HG03064 (cell line): ENCODE results near the gene TMEM63B.
"Not testable (repeated sequence)": the region's sequence is repeated elsewhere in the genome, so short reads cannot be mapped to it uniquely, and the experiment has no call there.

Experiments used
- ATAC-seq: cut with Tn5 transposase; IDR thresholded peaks from one replicate; pipeline ENCODE4 v1.9.1; 2021; ENCODE audit warnings: low read depth; ENCODE audit not compliant: unreplicated experiment

Gene TMEM63B

DNA sequence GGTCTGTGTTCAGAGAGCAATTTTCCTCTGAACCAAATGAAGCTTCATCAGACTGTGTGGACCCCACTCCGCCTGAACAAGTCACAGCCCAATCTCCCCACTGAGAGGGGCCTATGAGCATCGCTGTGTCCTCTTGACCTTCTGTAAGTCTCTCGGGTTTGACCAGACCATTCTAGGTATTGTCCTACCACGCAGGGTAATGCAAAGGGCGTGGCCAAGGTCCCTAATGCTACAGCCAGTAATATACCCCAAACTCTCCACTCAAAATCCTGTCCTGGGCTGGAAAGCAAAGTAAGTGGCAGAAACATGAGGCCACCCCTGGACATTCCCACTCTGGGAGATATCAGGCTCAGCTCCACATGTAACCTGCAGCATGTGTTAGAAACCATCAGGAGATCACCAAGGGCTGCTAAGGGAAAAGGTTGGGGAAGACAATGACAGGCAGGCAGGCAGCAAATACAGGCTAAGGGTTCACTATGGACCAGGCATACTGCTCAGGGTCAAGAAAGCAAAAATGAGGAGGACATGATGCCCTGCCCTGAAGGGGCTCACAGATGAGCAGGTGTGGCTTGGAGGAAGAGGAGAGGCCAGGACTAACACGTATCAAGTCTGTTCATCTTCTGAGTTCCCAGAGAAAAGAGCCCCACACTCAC lies 33.5 kb upstream of the TMEM63B start:
- ATAC-seq, result no peak

DNA sequence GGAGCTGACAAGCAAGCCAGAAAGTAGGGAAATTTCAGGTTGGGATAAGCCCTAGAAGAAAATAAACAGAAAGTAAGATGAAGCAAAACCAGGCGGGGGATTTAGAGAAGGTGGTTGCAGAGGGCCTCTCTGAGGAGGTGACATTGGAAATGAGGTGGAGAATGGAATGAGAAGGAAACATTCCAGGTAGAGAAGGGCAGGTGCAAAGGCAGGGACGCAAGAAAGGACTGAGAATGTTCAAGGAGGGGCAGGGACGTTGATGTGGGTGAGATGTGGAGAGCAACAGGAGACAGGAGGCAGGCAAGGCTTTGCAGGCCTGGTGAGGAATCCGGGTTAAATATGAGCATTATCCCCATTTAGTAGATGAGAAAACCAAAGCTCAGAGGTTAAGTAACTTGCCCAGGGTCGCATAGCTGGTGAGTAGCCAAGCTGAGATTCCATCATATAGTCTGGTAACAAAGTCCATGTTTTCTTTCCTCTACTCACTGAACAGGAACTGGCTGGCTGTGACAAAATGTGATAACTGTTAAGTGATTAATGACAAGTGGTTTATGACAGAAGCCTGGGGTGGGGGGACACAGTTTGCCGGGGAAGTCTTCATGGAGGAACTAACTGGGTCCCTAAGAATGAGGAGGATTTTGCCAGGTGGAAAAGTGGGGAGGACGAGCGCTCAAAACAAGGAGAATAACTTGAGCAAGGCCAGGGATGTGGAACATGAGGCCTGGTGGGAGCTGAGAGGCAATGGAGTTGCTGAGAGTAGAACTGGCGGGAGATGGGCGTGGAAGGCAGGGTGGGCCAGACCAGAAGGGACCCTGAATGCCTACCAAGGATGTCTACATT lies 32.7 kb upstream of the TMEM63B start:
- ATAC-seq, result no peak

DNA sequence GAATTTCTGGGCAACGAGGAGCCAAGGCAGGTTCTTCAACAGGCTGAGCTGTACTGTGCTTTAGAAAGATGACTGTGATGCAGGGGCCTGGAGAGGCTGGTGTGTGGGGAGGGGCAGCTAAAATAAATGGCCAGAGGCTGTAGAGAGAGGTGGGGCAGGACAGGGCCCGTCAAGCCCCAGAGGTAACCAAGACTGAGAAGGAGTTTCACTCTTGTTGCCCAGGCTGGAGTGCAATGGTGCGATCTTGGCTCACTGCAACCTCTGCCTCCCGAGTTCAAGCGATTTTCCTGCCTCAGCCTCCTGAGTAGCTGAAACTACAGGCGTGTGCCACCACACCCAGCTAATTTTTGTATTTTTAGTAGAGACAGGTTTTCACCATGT lies 32.1 kb upstream of the TMEM63B start:
- ATAC-seq, result not testable (repeated sequence)

- ATAC-seq, result no peak
Observed at GRCh38 chr6:44096612-44097011, 30.7 kb upstream of the TMEM63B start.

DNA sequence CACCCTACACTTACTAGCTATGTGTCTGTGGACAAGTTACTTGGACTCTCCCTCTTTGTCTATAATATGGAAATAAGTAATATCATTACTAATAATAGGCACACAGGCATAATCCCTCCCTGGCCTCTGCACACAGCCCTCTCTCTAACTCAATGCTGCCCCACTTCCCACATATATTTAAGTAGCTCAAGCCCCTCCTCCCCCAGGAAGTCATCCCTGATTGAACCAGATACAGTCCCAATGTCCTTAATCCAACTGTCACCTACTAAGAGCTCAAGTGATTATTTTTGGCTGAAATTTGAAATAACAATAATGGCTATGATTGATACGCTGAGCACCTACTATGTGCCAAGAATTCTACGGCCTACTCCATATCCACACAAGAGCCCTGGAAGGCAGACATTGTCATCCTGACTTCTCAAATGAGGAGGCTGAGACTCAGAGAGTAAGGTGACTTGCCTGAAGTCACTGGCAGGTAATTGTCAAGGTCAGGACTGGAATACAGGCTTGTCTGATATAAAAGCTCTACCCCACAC lies 29.5 kb upstream of the TMEM63B start:
- no peak for ATAC-seq

DNA sequence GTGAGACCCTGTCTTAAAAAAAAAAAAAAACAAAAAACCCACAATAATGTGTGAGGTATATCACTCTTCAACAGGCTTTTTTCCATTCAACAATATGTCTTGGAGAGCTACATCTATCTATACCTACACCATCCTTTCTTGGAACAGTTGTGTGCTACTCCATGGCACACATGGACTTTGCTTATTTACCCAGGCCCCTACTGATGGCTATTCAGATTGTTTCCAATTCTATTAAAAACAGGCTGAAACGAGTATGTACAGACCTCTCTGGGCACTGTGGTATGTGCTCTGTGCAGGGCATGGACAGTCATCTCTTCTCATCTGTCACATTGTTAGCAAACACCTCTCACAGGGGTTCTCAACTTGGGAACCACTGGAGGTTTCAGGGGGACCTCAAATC lies 28.2 kb upstream of the TMEM63B start:
- ATAC-seq, result no peak

GRCh38 chr6:44100088-44100550 lies 27.2 kb upstream of the TMEM63B start:
- ATAC-seq, result no peak

GRCh38 chr6:44101832-44102231 lies 25.5 kb upstream of the TMEM63B start:
- no peak for ATAC-seq

DNA sequence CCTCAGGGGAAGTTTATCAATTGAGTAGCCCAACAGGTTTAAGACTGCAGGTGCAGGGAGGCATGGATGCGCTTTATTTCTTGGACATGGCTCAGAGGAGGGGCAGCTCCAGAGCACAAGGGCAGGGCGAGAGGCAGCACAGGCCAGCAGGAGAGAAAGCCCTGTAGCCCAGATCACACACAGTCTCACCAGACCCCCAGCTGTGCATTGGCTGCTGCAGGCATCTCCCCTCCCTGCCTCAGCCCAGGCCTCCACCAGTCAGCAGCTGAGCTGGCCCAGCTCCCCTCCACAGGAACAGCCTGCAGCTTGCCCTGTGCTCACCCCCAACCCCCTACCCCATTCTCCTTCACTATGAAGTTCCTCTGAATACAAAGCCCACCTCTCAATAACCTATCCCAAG lies 24.8 kb upstream of the TMEM63B start:
- no peak for ATAC-seq

DNA sequence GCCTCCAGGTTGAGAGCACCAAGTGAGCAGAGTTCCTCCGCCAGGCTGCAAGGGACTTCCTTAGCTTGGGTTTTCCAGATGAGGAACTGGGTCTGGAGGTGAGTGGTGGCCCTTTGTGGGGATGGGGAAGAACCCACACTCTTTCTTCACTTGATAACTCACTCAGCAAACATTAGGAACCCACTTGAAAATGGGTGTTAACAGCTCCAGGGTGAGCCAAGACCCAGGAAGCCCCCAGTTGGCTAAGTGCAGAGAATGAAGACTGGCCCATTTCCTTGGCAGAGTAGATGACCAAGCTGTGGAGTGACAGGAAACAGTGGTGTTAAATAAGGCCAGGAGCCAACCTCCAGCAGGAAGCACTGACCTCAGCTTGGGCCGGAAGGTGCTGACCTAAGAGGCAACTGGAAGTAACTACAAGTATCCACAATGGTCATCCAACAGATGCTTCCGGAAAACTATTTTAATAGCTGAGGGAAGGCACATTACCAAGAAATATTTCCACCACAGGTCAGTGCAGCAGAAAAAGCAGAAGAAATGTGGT lies 22.8 kb upstream of the TMEM63B start:
- ATAC-seq, result no peak

GRCh38 chr6:44105146-44105545 lies 22.2 kb upstream of the TMEM63B start:
- ATAC-seq, result no peak

GRCh38 chr6:44105993-44106740 lies 21.2 kb upstream of the TMEM63B start:
- ATAC-seq, result no peak

DNA sequence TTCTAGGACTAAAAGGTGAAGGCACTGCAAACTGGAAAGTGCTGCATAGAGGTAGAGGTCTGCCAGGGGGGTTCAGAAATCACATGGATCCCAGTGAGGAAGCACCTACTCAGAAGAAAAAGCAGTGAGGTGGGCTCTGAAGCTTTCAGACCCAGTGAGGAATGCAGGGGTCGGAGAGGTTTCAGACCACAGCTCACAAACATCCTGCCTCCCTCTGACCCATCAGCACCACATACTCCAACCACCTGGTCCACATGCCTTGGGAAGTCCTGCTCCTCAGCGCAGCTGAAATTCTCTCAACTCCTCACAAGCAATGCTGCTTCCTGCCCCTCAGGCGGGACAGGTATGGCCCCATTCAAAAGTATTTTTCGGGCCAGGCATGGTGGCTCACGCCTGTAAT lies 20.3 kb upstream of the TMEM63B start:
- no peak for ATAC-seq

DNA sequence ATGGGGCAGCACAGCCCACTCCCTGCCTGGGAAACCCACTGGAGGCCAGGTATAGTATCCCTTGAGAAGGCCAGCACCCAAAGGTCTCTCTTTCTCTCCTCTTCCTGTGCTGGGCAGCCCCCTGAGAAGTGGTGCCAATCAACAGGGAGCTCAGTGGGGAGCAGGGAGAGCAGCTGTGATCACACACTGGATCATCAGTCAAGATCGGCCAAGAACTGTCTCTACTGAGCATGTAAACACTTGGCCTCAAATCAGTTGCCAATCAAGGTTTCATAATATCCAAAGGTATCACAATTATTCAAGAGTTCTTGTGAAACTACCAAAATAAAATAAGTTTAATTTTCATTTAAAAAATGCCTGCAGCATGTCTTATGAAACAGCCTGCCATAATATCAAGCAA lies 18.9 kb upstream of the TMEM63B start:
- no peak for ATAC-seq

DNA sequence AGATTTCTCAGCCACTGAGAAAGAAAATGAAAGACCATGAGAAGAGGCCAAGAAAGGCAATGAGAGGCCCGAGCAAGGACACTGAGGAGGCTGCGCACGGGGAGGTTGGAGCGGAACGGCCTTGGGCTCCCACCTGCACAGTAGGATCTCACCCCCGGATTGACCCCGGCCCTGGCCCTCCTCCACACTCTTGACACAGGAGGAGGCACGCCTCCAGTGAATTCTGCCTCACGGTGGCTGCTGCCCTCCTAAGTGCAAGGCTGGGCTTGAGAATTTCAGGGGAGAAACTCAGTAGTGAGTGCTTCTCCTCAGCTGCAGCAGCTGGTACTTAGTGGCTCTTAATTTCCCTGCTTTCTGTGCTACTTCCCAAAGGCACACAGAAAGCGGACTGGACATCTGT lies 18.1 kb upstream of the TMEM63B start:
- ATAC-seq, result no peak

GRCh38 chr6:44110005-44110676 lies 17.2 kb upstream of the TMEM63B start:
- no peak for ATAC-seq

DNA sequence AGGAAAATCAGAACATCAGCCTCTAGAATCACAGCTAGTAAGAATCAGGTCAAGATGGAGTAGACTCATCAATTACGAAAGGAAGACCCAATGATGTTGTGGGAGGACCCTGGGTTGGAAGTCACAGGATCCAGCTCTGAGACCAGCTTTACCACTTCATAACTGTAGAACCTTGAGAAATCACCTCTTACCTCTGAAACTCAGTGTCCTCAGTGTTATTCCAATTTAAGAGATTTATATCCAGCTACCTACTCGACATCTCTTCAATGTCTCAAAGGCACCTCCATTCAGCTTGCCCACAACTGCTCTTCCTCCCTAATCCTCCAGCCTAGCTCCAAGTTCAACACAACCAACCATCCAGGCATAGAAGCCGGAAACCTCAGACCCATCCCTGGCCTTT lies 16.4 kb upstream of the TMEM63B start:
- ATAC-seq, result no peak

GRCh38 chr6:44111434-44112417 lies 15.6 kb upstream of the TMEM63B start:
- ATAC-seq, result no peak

- ATAC-seq, result no peak
Observed at GRCh38 chr6:44113414-44113813, 13.9 kb upstream of the TMEM63B start.
